Hepatocyte (in vitro differentiated cells): ENCODE measurements around the gene HIVEP1.

Source experiments
- CTCF ChIP-seq: fragments of 200-600 bp; sonication (generic); IDR thresholded peaks from 2 replicates; pipeline ENCODE4 v1.5.1; 2016; ENCODE audit warnings: antibody characterized with exemption, mild to moderate bottlenecking; ENCODE audit not compliant: poor library complexity
- EZH2 ChIP-seq: fragments of 200-600 bp; sonication (generic); IDR thresholded peaks from 2 replicates; pipeline ENCODE4 v1.6.1; 2016; ENCODE audit warnings: antibody characterized with exemption, mild to moderate bottlenecking, borderline replicate concordance
- EZH2phosphoT487 ChIP-seq: fragments of 200-600 bp; sonication (generic); IDR thresholded peaks from one replicate; pipeline ENCODE4 v1.6.1; 2018; ENCODE audit warnings: antibody characterized with exemption, mild to moderate bottlenecking, low read depth, moderate library complexity; ENCODE audit not compliant: unreplicated experiment, severe bottlenecking

DNA sequence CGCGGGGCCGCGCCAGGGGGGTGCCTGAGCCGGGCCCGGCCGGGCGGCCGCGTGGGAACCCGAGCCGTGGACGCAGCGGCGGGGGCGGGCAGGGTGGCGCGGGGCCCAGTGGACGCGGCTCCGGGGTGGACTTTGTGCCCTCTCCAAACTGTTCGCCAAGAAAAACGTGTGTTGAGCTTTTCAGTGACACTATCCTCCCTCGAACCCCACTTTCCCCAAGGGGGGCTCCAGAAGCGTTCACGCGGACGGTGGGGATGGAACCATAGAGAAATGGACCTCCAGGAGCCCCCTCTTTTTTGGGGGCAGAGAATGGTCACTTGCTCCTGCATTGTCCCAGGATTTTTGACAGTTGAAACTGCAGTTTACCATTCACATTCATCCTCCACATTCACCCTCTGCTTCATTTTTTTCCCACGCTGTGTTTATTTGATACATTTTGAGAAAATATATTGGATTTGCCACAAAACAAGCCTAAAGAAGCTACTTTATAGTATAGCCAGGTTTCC lies 2.9 kb upstream of the HIVEP1 start:
- TF ChIP-seq CTCF (no peak), EZH2 (no peak), EZH2phosphoT487 (no peak)
